ENCODE measurements around the gene MAN2B2. TPM values are rescaled to one million over a fixed set of nuclear protein-coding genes. Genes with fewer than 3 reads are reported as not detected.
A peak's percentile ranks its signal among the peaks of the same experiment; 100 is the strongest.

The MAN2B2 gene
- total RNA-seq, 1 donor from 2014 or later: 44.1 TPM

GRCh38 chr4:6619466-6620255 lies 44.7 kb downstream of the MAN2B2 start:
- no peak overlapping the region for H3K4me3 Mint-ChIP-seq (ENCODE audit: unreplicated experiment)
- DNase-seq (ENCODE audit: low spot score): peak; percentile 83

GRCh38 chr4:6620296-6620695 lies 45.3 kb downstream of the MAN2B2 start:
- Mint-ChIP-seq H3K36me3 (ENCODE audit: low read depth) (peaks cover 10% of the 10 kb centered on the region), H3K9me3 (ENCODE audit: low read depth) (no peaks in the 10 kb centered on the region), H3K4me3 (ENCODE audit: unreplicated experiment) (no peak overlapping the region), H3K4me1 (ENCODE audit: low read depth) (no peaks in the 10 kb centered on the region), H3K27me3 (ENCODE audit: low read depth) (no peaks in the 10 kb centered on the region), H3K27ac (ENCODE audit: unreplicated experiment) (no peak overlapping the region)
- DNase-seq (ENCODE audit: low spot score): peak; percentile 80
- no peak for TF ChIP-seq CTCF (IDR thresholded peaks at IDR 0.05)

More at GRCh38 chr4:6619466-6620255, 44.7 kb downstream of the MAN2B2 start:
- no peak for TF ChIP-seq CTCF (IDR thresholded peaks at IDR 0.05)
- H3K27me3 Mint-ChIP-seq (ENCODE audit: low read depth): no peaks in the 10 kb centered on the region
- H3K9me3 Mint-ChIP-seq (ENCODE audit: low read depth): no peaks in the 10 kb centered on the region
- H3K36me3 Mint-ChIP-seq (ENCODE audit: low read depth): peaks cover 10% of the 10 kb centered on the region
- H3K27ac Mint-ChIP-seq (ENCODE audit: unreplicated experiment): no peak overlapping the region
- H3K4me1 Mint-ChIP-seq (ENCODE audit: low read depth): no peaks in the 10 kb centered on the region

GRCh38 chr4:6620891-6621555 lies 46.0 kb downstream of the MAN2B2 start:
- Mint-ChIP-seq H3K27ac (ENCODE audit: unreplicated experiment) (no peak overlapping the region), H3K36me3 (ENCODE audit: low read depth) (peaks cover 10% of the 10 kb centered on the region), H3K4me1 (ENCODE audit: low read depth) (no peaks in the 10 kb centered on the region), H3K4me3 (ENCODE audit: unreplicated experiment) (no peak overlapping the region), H3K27me3 (ENCODE audit: low read depth) (no peaks in the 10 kb centered on the region), H3K9me3 (ENCODE audit: low read depth) (no peaks in the 10 kb centered on the region)
- TF ChIP-seq CTCF (IDR thresholded peaks at IDR 0.05): no peak
- DNase-seq (ENCODE audit: low spot score): peak; percentile 64

GRCh38 chr4:6621556-6621927 lies 46.6 kb downstream of the MAN2B2 start:
- no peaks in the 10 kb centered on the region for H3K9me3 Mint-ChIP-seq (ENCODE audit: low read depth)
- H3K4me1 Mint-ChIP-seq (ENCODE audit: low read depth): no peaks in the 10 kb centered on the region
- H3K4me3 Mint-ChIP-seq (ENCODE audit: unreplicated experiment): no peak overlapping the region
- no peak overlapping the region for H3K27ac Mint-ChIP-seq (ENCODE audit: unreplicated experiment)
- TF ChIP-seq CTCF (IDR thresholded peaks at IDR 0.05): no peak
- peaks cover 7% of the 10 kb centered on the region for H3K36me3 Mint-ChIP-seq (ENCODE audit: low read depth)
- H3K27me3 Mint-ChIP-seq (ENCODE audit: low read depth): no peaks in the 10 kb centered on the region
- peak; percentile 62 for DNase-seq (ENCODE audit: low spot score)

- H3K4me3 Mint-ChIP-seq (ENCODE audit: unreplicated experiment): no peak overlapping the region
- no peaks in the 10 kb centered on the region for H3K9me3 Mint-ChIP-seq (ENCODE audit: low read depth)
- peak; percentile 40 for DNase-seq (ENCODE audit: low spot score)
- no peak overlapping the region for H3K27ac Mint-ChIP-seq (ENCODE audit: unreplicated experiment)
- H3K36me3 Mint-ChIP-seq (ENCODE audit: low read depth): peaks cover 4% of the 10 kb centered on the region
- H3K4me1 Mint-ChIP-seq (ENCODE audit: low read depth): no peaks in the 10 kb centered on the region
- H3K27me3 Mint-ChIP-seq (ENCODE audit: low read depth): no peaks in the 10 kb centered on the region
- no peak for TF ChIP-seq CTCF (IDR thresholded peaks at IDR 0.05)
These were observed 47.8 kb downstream of the MAN2B2 start for GRCh38 chr4:6622744-6623143.

Data from chondrocyte (in vitro differentiated cells).